Measurements from ENCODE around the gene PNPLA7.

PNPLA7 gene

GRCh38 chr9:137462396-137462985, 87.7 kb downstream of the PNPLA7 start:
- Histone ChIP-seq H2AK5ac (ENCODE audit: low read length) (no peak overlapping the region), H3K36me3 (ENCODE audit: control insufficient read depth, insufficient read depth, low read length) (no peaks in the 10 kb centered on the region), H3K27ac (ENCODE audit: low read depth, low read length) (no peak overlapping the region), H4K5ac (ENCODE audit: low read length) (no peak overlapping the region), H3K27me3 (ENCODE audit: insufficient read depth, low read length, poor library complexity) (no peaks in the 10 kb centered on the region), H3K23ac (ENCODE audit: low read length) (no peak overlapping the region), H2BK120ac (ENCODE audit: low read depth, low read length) (no peak overlapping the region), H3K18ac (ENCODE audit: low read length) (no peak overlapping the region), H3K4me1 (ENCODE audit: control insufficient read depth, low read depth, low read length) (no peaks in the 10 kb centered on the region), H3K4me2 (ENCODE audit: low read length) (no peak overlapping the region), H3K4ac (ENCODE audit: low read depth, low read length) (no peak overlapping the region), H2BK5ac (ENCODE audit: low read length) (no peak overlapping the region), H3K79me1 (ENCODE audit: low read length) (no peaks in the 10 kb centered on the region), H4K8ac (ENCODE audit: low read depth, low read length) (no peak overlapping the region), H3K4me3 (ENCODE audit: low read length) (no peak overlapping the region), H3K56ac (ENCODE audit: low read length) (no peak overlapping the region), H3K79me2 (ENCODE audit: control insufficient read depth, insufficient read depth, low read length) (no peaks in the 10 kb centered on the region), H2BK15ac (replicated peaks; ENCODE audit: low read depth) (no peak overlapping the region), H3K9ac (ENCODE audit: low read length) (no peak overlapping the region)
- DNase-seq = no peak
- no CpG with 5 or more reads among the region's 25 CpGs for WGBS (ENCODE audit: extremely low coverage, insufficient coverage, low lambda C conversion rate)

DNA sequence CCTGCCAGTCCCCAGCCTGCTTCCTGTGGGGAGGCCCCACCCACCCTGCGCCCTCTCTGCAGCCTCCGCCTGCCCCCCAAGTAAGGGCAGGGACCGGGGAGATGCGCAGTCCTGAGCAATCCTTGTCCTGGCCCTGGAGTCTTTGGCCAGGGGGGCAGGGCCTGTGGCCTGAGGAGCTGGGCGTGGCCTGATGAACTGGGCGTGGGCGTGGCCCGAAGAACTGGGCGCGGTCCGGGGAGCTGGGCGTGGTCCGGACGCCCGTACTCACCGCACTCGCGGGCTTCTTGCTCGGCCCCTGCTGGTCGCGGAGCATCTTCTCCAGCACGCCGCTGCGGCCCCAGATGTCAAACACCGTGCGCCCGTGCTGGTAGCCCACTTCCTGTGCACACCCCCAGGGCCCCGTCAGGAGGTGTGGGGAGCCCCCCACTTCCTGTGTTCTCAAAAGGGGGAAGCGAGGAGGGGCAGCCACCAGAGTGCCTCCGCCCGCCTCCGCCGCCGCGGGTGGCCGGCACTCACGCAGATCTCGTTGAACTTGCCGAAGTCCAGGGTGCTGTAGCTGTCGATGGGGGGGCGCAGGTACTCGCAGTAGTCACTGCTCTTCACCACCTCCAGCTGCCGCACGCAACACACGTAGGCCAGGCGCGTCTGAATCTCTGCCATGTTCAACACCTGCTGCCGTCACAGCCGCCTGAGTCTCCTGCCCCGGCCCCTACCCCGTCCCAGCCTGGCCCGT, 88.4 kb downstream of the PNPLA7 start:
- H4K5ac ChIP-seq (ENCODE audit: low read length) = no peak overlapping the region
- no peaks in the 10 kb centered on the region for H3K36me3 ChIP-seq (ENCODE audit: control insufficient read depth, insufficient read depth, low read length)
- no peak overlapping the region for H3K56ac ChIP-seq (ENCODE audit: low read length)
- no peak overlapping the region for H3K4ac ChIP-seq (ENCODE audit: low read depth, low read length)
- H2BK120ac ChIP-seq (ENCODE audit: low read depth, low read length) = no peak overlapping the region
- no peak overlapping the region for H3K9ac ChIP-seq (ENCODE audit: low read length)
- DNase-seq = peak; percentile 82
- H3K27me3 ChIP-seq (ENCODE audit: insufficient read depth, low read length, poor library complexity) = no peaks in the 10 kb centered on the region
- no peak overlapping the region for H3K23ac ChIP-seq (ENCODE audit: low read length)
- H2BK15ac ChIP-seq (replicated peaks; ENCODE audit: low read depth) = no peak overlapping the region
- no peak overlapping the region for H3K4me3 ChIP-seq (ENCODE audit: low read length)
- no CpG with 5 or more reads among the region's 52 CpGs for WGBS (ENCODE audit: extremely low coverage, insufficient coverage, low lambda C conversion rate)
- H4K8ac ChIP-seq (ENCODE audit: low read depth, low read length) = no peak overlapping the region
- H2AK5ac ChIP-seq (ENCODE audit: low read length) = no peak overlapping the region
- no peaks in the 10 kb centered on the region for H3K4me1 ChIP-seq (ENCODE audit: control insufficient read depth, low read depth, low read length)
- H3K27ac ChIP-seq (ENCODE audit: low read depth, low read length) = no peak overlapping the region
- no peak overlapping the region for H2BK5ac ChIP-seq (ENCODE audit: low read length)
- H3K79me1 ChIP-seq (ENCODE audit: low read length) = no peaks in the 10 kb centered on the region
- H3K79me2 ChIP-seq (ENCODE audit: control insufficient read depth, insufficient read depth, low read length) = no peaks in the 10 kb centered on the region
- H3K4me2 ChIP-seq (ENCODE audit: low read length) = no peak overlapping the region
- H3K18ac ChIP-seq (ENCODE audit: low read length) = no peak overlapping the region

DNA sequence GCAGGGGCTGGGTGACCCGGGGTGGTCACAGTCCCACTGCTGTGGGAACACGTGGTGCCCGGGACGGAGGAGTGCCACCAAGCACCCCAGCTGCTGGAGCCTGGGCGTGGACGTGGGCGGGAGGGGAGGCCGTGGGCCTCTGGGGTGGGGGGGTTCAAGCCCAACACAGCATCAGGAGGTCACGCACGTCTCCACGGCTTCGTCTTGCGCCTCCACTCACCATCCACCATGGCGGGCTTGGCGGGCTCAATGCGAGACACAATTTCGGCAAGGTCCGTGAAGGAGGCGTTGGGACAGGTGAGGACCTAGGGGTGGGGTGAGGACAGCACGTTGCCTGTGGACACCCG, 88.9 kb downstream of the PNPLA7 start:
- no peaks in the 10 kb centered on the region for H3K79me2 ChIP-seq (ENCODE audit: control insufficient read depth, insufficient read depth, low read length)
- H3K9ac ChIP-seq (ENCODE audit: low read length) = no peak overlapping the region
- H3K4ac ChIP-seq (ENCODE audit: low read depth, low read length) = no peak overlapping the region
- WGBS (ENCODE audit: extremely low coverage, insufficient coverage, low lambda C conversion rate) = no CpG with 5 or more reads among the region's 21 CpGs
- no peak overlapping the region for H4K5ac ChIP-seq (ENCODE audit: low read length)
- H3K27ac ChIP-seq (ENCODE audit: low read depth, low read length) = no peak overlapping the region
- no peak overlapping the region for H3K23ac ChIP-seq (ENCODE audit: low read length)
- H3K79me1 ChIP-seq (ENCODE audit: low read length) = no peaks in the 10 kb centered on the region
- H3K27me3 ChIP-seq (ENCODE audit: insufficient read depth, low read length, poor library complexity) = no peaks in the 10 kb centered on the region
- H3K56ac ChIP-seq (ENCODE audit: low read length) = no peak overlapping the region
- H3K36me3 ChIP-seq (ENCODE audit: control insufficient read depth, insufficient read depth, low read length) = no peaks in the 10 kb centered on the region
- H2BK120ac ChIP-seq (ENCODE audit: low read depth, low read length) = no peak overlapping the region
- H3K4me3 ChIP-seq (ENCODE audit: low read length) = no peak overlapping the region
- H2AK5ac ChIP-seq (ENCODE audit: low read length) = no peak overlapping the region
- H2BK5ac ChIP-seq (ENCODE audit: low read length) = no peak overlapping the region
- no peak overlapping the region for H2BK15ac ChIP-seq (replicated peaks; ENCODE audit: low read depth)
- no peaks in the 10 kb centered on the region for H3K4me1 ChIP-seq (ENCODE audit: control insufficient read depth, low read depth, low read length)
- no peak overlapping the region for H3K18ac ChIP-seq (ENCODE audit: low read length)
- no peak for DNase-seq
- no peak overlapping the region for H4K8ac ChIP-seq (ENCODE audit: low read depth, low read length)
- H3K4me2 ChIP-seq (ENCODE audit: low read length) = no peak overlapping the region

- Histone ChIP-seq H3K36me3 (ENCODE audit: control insufficient read depth, insufficient read depth, low read length) (no peaks in the 10 kb centered on the region), H3K23ac (ENCODE audit: low read length) (no peak overlapping the region), H3K4me2 (ENCODE audit: low read length) (no peak overlapping the region), H3K56ac (ENCODE audit: low read length) (no peak overlapping the region), H3K27me3 (ENCODE audit: insufficient read depth, low read length, poor library complexity) (no peaks in the 10 kb centered on the region), H3K27ac (ENCODE audit: low read depth, low read length) (no peak overlapping the region), H2BK120ac (ENCODE audit: low read depth, low read length) (no peak overlapping the region), H3K4ac (ENCODE audit: low read depth, low read length) (no peak overlapping the region), H3K4me3 (ENCODE audit: low read length) (no peak overlapping the region), H3K9ac (ENCODE audit: low read length) (no peak overlapping the region), H3K79me1 (ENCODE audit: low read length) (no peaks in the 10 kb centered on the region), H4K5ac (ENCODE audit: low read length) (no peak overlapping the region), H2BK5ac (ENCODE audit: low read length) (no peak overlapping the region), H3K4me1 (ENCODE audit: control insufficient read depth, low read depth, low read length) (no peaks in the 10 kb centered on the region), H4K8ac (ENCODE audit: low read depth, low read length) (no peak overlapping the region), H3K79me2 (ENCODE audit: control insufficient read depth, insufficient read depth, low read length) (no peaks in the 10 kb centered on the region), H2AK5ac (ENCODE audit: low read length) (no peak overlapping the region), H3K18ac (ENCODE audit: low read length) (no peak overlapping the region), H2BK15ac (replicated peaks; ENCODE audit: low read depth) (no peak overlapping the region)
- DNase-seq = no peak
- no CpG with 5 or more reads among the region's 31 CpGs for WGBS (ENCODE audit: extremely low coverage, insufficient coverage, low lambda C conversion rate)
These were observed 89.6 kb downstream of the PNPLA7 start for GRCh38 chr9:137460363-137461315.

GRCh38 chr9:137459601-137460362, 90.4 kb downstream of the PNPLA7 start:
- no peak for DNase-seq
- H3K27me3 ChIP-seq (ENCODE audit: insufficient read depth, low read length, poor library complexity) = no peaks in the 10 kb centered on the region
- H3K4me3 ChIP-seq (ENCODE audit: low read length) = no peak overlapping the region
- no peak overlapping the region for H2BK15ac ChIP-seq (replicated peaks; ENCODE audit: low read depth)
- H3K79me2 ChIP-seq (ENCODE audit: control insufficient read depth, insufficient read depth, low read length) = no peaks in the 10 kb centered on the region
- no peak overlapping the region for H4K5ac ChIP-seq (ENCODE audit: low read length)
- H3K23ac ChIP-seq (ENCODE audit: low read length) = no peak overlapping the region
- WGBS (ENCODE audit: extremely low coverage, insufficient coverage, low lambda C conversion rate) = no CpG with 5 or more reads among the region's 15 CpGs
- H3K9ac ChIP-seq (ENCODE audit: low read length) = peak overlapping the region; percentile 52
- no peak overlapping the region for H3K4ac ChIP-seq (ENCODE audit: low read depth, low read length)
- no peak overlapping the region for H3K4me2 ChIP-seq (ENCODE audit: low read length)
- H3K56ac ChIP-seq (ENCODE audit: low read length) = peak overlapping the region; percentile 82
- H2BK5ac ChIP-seq (ENCODE audit: low read length) = no peak overlapping the region
- H3K27ac ChIP-seq (ENCODE audit: low read depth, low read length) = no peak overlapping the region
- H2BK120ac ChIP-seq (ENCODE audit: low read depth, low read length) = no peak overlapping the region
- no peaks in the 10 kb centered on the region for H3K4me1 ChIP-seq (ENCODE audit: control insufficient read depth, low read depth, low read length)
- H4K8ac ChIP-seq (ENCODE audit: low read depth, low read length) = no peak overlapping the region
- H2AK5ac ChIP-seq (ENCODE audit: low read length) = no peak overlapping the region
- H3K36me3 ChIP-seq (ENCODE audit: control insufficient read depth, insufficient read depth, low read length) = no peaks in the 10 kb centered on the region
- peak overlapping the region; percentile 24 for H3K18ac ChIP-seq (ENCODE audit: low read length)
- no peaks in the 10 kb centered on the region for H3K79me1 ChIP-seq (ENCODE audit: low read length)
